Hepatocyte (in vitro differentiated cells): ENCODE data around the gene LDB2.

ENCODE experiments used
- CTCF ChIP-seq: fragments of 200-600 bp; sonication (generic); IDR thresholded peaks from 2 replicates; pipeline ENCODE4 v1.5.1; 2016; ENCODE audit warnings: antibody characterized with exemption, mild to moderate bottlenecking; ENCODE audit not compliant: poor library complexity
- EZH2 ChIP-seq: fragments of 200-600 bp; sonication (generic); IDR thresholded peaks from 2 replicates; pipeline ENCODE4 v1.6.1; 2016; ENCODE audit warnings: antibody characterized with exemption, mild to moderate bottlenecking, borderline replicate concordance
- EZH2phosphoT487 ChIP-seq: fragments of 200-600 bp; sonication (generic); IDR thresholded peaks from one replicate; pipeline ENCODE4 v1.6.1; 2018; ENCODE audit warnings: antibody characterized with exemption, mild to moderate bottlenecking, low read depth, moderate library complexity; ENCODE audit not compliant: unreplicated experiment, severe bottlenecking

DNA sequence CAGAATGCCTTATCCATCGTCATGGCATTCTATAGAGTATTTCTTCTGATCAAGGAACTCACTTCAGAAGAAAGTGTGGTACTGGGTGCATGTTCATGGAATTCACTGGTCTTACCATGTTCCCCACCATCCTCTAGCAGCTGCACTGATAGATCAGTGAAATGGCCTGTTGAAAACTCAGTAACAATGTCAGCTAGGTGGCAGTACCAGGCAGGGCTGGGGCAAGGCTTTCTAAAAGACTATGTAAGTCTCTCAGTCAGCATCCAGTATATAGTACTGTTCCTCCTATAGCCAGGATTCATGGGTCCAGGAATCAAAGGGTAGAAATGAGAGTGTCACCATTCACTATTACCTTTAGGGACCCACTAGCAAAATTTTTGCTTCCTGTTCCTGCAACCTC, 15.8 kb upstream of the LDB2 start:
- no peak for TF ChIP-seq CTCF
- TF ChIP-seq EZH2 = no peak
- TF ChIP-seq EZH2phosphoT487 = no peak
